ENCODE measurements around the gene CACNA2D2. TPM values are rescaled to one million over a fixed set of nuclear protein-coding genes. Genes with fewer than 3 reads are reported as not detected.

CACNA2D2 gene
- total and polyA plus RNA-seq, 2 donors (not counting 1 experiment from before 2014, with no cell fraction given) = 0.06 TPM; not detected in 1

- Histone ChIP-seq H3K4me1 (ENCODE audit: control insufficient read depth, extremely low read depth, insufficient read depth, low read length) (no peaks in the 10 kb centered on the region), H3K27me3 (ENCODE audit: control insufficient read depth, insufficient read depth, low read length) (no peaks in the 10 kb centered on the region), H3K27ac (ENCODE audit: insufficient read depth, low read length) (no peak overlapping the region), H3K4me2 (ENCODE audit: extremely low read depth, insufficient read depth, low read length) (peak overlapping the region; percentile 59), H3K4me3 (replicated peaks in 1 of 4; ENCODE audit: control extremely low read depth in 1 of 4, insufficient read depth in 1 of 4, low read depth in 3 of 4, low read length in 4 of 4) (no peak overlapping the region), H3K9ac (ENCODE audit: insufficient read depth, low read length) (no peak overlapping the region), H2AFZ (ENCODE audit: low read length) (peak overlapping the region; percentile 20), H3K36me3 (ENCODE audit: control insufficient read depth, insufficient read depth, low read length) (no peaks in the 10 kb centered on the region), H3K79me2 (ENCODE audit: control insufficient read depth, insufficient read depth, low read length) (no peaks in the 10 kb centered on the region), H3K9me3 (ENCODE audit: control insufficient read depth, insufficient read depth, low read depth, low read length) (no peaks in the 10 kb centered on the region), H4K20me1 (ENCODE audit: control insufficient read depth, extremely low read depth, insufficient read depth, low read length) (no peaks in the 10 kb centered on the region)
- peak; percentile 21 to 77 for DNase-seq (ENCODE audit: low read depth in 2 of 2)
- TF ChIP-seq CTCF (conservative IDR thresholded peaks at IDR 0.05 in 1 of 2, IDR thresholded peaks at IDR 0.05 in 1 of 2; ENCODE audit: low read depth in 1 of 2, low read length in 2 of 2) (no peak), EZH2 (IDR thresholded peaks at IDR 0.05; ENCODE audit: low read length, missing control alignments) (no peak)
Observed at GRCh38 chr3:50450209-50450921, 53.1 kb downstream of the CACNA2D2 start.

GRCh38 chr3:50448752-50449539 is 54.5 kb downstream of the CACNA2D2 start:
- H3K27ac ChIP-seq (ENCODE audit: insufficient read depth, low read length) = no peak overlapping the region
- no peak for TF ChIP-seq CTCF (conservative IDR thresholded peaks at IDR 0.05 in 1 of 2, IDR thresholded peaks at IDR 0.05 in 1 of 2; ENCODE audit: low read depth in 1 of 2, low read length in 2 of 2)
- no peak for TF ChIP-seq EZH2 (IDR thresholded peaks at IDR 0.05; ENCODE audit: low read length, missing control alignments)
- no peaks in the 10 kb centered on the region for H3K36me3 ChIP-seq (ENCODE audit: control insufficient read depth, insufficient read depth, low read length)
- no peaks in the 10 kb centered on the region for H4K20me1 ChIP-seq (ENCODE audit: control insufficient read depth, extremely low read depth, insufficient read depth, low read length)
- no peak overlapping the region for H3K4me3 ChIP-seq (replicated peaks in 1 of 4; ENCODE audit: control extremely low read depth in 1 of 4, insufficient read depth in 1 of 4, low read depth in 3 of 4, low read length in 4 of 4)
- H3K9me3 ChIP-seq (ENCODE audit: control insufficient read depth, insufficient read depth, low read depth, low read length) = no peaks in the 10 kb centered on the region
- H3K4me1 ChIP-seq (ENCODE audit: control insufficient read depth, extremely low read depth, insufficient read depth, low read length) = no peaks in the 10 kb centered on the region
- H3K9ac ChIP-seq (ENCODE audit: insufficient read depth, low read length) = no peak overlapping the region
- H2AFZ ChIP-seq (ENCODE audit: low read length) = no peak overlapping the region
- no peak overlapping the region for H3K4me2 ChIP-seq (ENCODE audit: extremely low read depth, insufficient read depth, low read length)
- no peaks in the 10 kb centered on the region for H3K79me2 ChIP-seq (ENCODE audit: control insufficient read depth, insufficient read depth, low read length)
- no peak for DNase-seq (ENCODE audit: low read depth in 2 of 2)
- H3K27me3 ChIP-seq (ENCODE audit: control insufficient read depth, insufficient read depth, low read length) = peaks cover 3% of the 10 kb centered on the region

- no peak overlapping the region for H3K4me2 ChIP-seq (ENCODE audit: extremely low read depth, insufficient read depth, low read length)
- peaks cover 8% of the 10 kb centered on the region for H3K27me3 ChIP-seq (ENCODE audit: control insufficient read depth, insufficient read depth, low read length)
- no peaks in the 10 kb centered on the region for H3K9me3 ChIP-seq (ENCODE audit: control insufficient read depth, insufficient read depth, low read depth, low read length)
Observed at GRCh38 chr3:50447290-50447840, 56.1 kb downstream of the CACNA2D2 start.

More at GRCh38 chr3:50447290-50447840, 56.1 kb downstream of the CACNA2D2 start:
- Histone ChIP-seq H3K4me1 (ENCODE audit: control insufficient read depth, extremely low read depth, insufficient read depth, low read length) (no peaks in the 10 kb centered on the region), H3K4me3 (replicated peaks in 1 of 4; ENCODE audit: control extremely low read depth in 1 of 4, insufficient read depth in 1 of 4, low read depth in 3 of 4, low read length in 4 of 4) (no peak overlapping the region), H2AFZ (ENCODE audit: low read length) (no peak overlapping the region), H3K9ac (ENCODE audit: insufficient read depth, low read length) (no peak overlapping the region), H3K79me2 (ENCODE audit: control insufficient read depth, insufficient read depth, low read length) (no peaks in the 10 kb centered on the region), H4K20me1 (ENCODE audit: control insufficient read depth, extremely low read depth, insufficient read depth, low read length) (no peaks in the 10 kb centered on the region), H3K27ac (ENCODE audit: insufficient read depth, low read length) (no peak overlapping the region), H3K36me3 (ENCODE audit: control insufficient read depth, insufficient read depth, low read length) (no peaks in the 10 kb centered on the region)
- no peak for TF ChIP-seq CTCF (conservative IDR thresholded peaks at IDR 0.05 in 1 of 2, IDR thresholded peaks at IDR 0.05 in 1 of 2; ENCODE audit: low read depth in 1 of 2, low read length in 2 of 2)
- TF ChIP-seq EZH2 (IDR thresholded peaks at IDR 0.05; ENCODE audit: low read length, missing control alignments) = no peak
- no peak for DNase-seq (ENCODE audit: low read depth in 2 of 2)

Data from fibroblast of lung (primary cell).